Aorta (tissue), 5 donors: Measurements from ENCODE around the gene SPAG17. TPM values are rescaled to one million over a fixed set of nuclear protein-coding genes. Genes with fewer than 3 reads are reported as not detected.

ENCODE experiments used
- ATAC-seq: fragments of 200-7000 bp; cut with Tn5 transposase; one replicate; pipeline ENCODE4 v1.9.1; 2022; ENCODE audit warnings: moderate library complexity; ENCODE audit not compliant: low FRiP score
- DNase-seq, 2 donors: peaks; one replicate each; pipeline ENCODE4 v3.0.0-alpha.2; 2020
- H3K27ac ChIP-seq, 2 donors: one replicate each; pipeline ENCODE4 v1.5.1; 2013; ENCODE audit warnings: low read length in 2 of 2, mild to moderate bottlenecking in 2 of 2, moderate library complexity in 2 of 2, control low read depth in 1 of 2, inconsistent platforms in 1 of 2, low read depth in 1 of 2
- H3K27me3 ChIP-seq, 2 donors: one replicate each; pipeline ENCODE4 v1.6.1; 2013; ENCODE audit warnings: control low read depth in 1 of 2, low read length in 1 of 2, mild to moderate bottlenecking in 1 of 2, moderate library complexity in 1 of 2; ENCODE audit not compliant: insufficient read depth in 2 of 2, control insufficient read depth in 1 of 2
- H3K36me3 ChIP-seq, 2 donors: one replicate each; pipeline ENCODE4 v1.6.1; 2013; ENCODE audit warnings: control low read depth in 1 of 2, low read length in 1 of 2, mild to moderate bottlenecking in 1 of 2; ENCODE audit not compliant: insufficient read depth in 2 of 2, control insufficient read depth in 1 of 2
- H3K4me1 ChIP-seq, 2 donors: one replicate each; pipeline ENCODE4 v1.6.1; 2013; ENCODE audit warnings: low read length in 2 of 2, control low read depth in 1 of 2, mild to moderate bottlenecking in 1 of 2, moderate library complexity in 1 of 2; ENCODE audit not compliant: insufficient read depth in 2 of 2, control insufficient read depth in 1 of 2
- H3K4me3 ChIP-seq, 2 donors: one replicate each; pipeline ENCODE4 v1.5.1; 2013; ENCODE audit warnings: low read length in 2 of 2, control low read depth in 1 of 2, mild to moderate bottlenecking in 1 of 2
- H3K9me3 ChIP-seq: one replicate; pipeline ENCODE4 v1.6.1; 2013; ENCODE audit warnings: mild to moderate bottlenecking, low read length; ENCODE audit not compliant: control insufficient read depth
- WGBS, 2 donors: extraction: QIAGEN DNeasy Blood & Tissue Kit; methylation state at CpG; one replicate each; pipeline ENCODE4 v1.1.7; 2013; 5-methylcytosine and 5-hydroxymethylcytosine counted together
- intact Hi-C, 2 donors: fragments of 100-400 bp; cut with DNase I; formaldehyde crosslinking; loops; one replicate each; pipeline versions ENCODE4 v1.14.2 to v1.15.0; 2022
- polyA plus RNA-seq, 2 donors: library from polyadenylated mRNA; stranded (reverse); fragments of 200-250 nt; gene quantifications; one replicate each; pipeline ENCODE4 v1.2.3, GENCODE V29; 2013
- total RNA-seq, 2 donors: library from RNA; stranded (reverse); fragmentation: NEBNext Ultra II Directional; extraction: Animal tissue kit (Norgen Biotek cat#: 25700); gene quantifications; one replicate each; pipeline ENCODE4 v1.2.1, GENCODE V29; 2021
- donor health status: healthy with polysubstance abuse.
- donor health status: Bipolar disorder and iron deficiency.
- donor health status: DM: no; HTN: no; CAD: no.
- donor health status: DM: no; HTN: no; CAD: no.
- donor health status: DM: yes; HTN: yes; CAD: no.

SPAG17 gene
- total and polyA plus RNA-seq, 4 donors: 0.06 TPM; not detected in 3

DNA sequence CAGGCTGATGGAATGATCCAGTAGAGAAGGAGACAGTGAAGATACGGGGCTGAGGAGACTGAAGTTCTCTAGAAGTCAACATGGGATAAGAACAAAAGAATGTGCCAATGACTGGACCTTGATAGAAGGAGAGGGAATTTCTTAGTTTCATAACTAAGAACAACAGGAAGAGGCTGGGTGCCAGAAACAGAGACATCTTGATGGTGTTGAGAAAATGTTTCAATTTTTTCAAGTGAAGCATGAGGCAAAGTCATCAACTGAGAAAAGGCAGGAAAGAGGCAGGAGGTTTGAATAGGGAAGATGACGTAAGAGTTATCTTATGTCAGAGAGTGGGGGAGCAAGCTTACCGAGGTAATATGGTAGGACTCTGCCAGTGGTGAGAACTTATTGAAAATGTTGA, 80.1 kb downstream of the SPAG17 start:
- H3K4me3 ChIP-seq: no peak overlapping the region
- H3K27ac ChIP-seq: no peak overlapping the region
- intact Hi-C loops: no loop called here
- ATAC-seq: no peak
- no peaks in the 10 kb centered on the region for H3K4me1 ChIP-seq
- WGBS, 2 donors: 81% methylated on average over 3 of the region's 3 CpGs
- no peaks in the 10 kb centered on the region for H3K36me3 ChIP-seq
- H3K9me3 ChIP-seq: no peaks in the 10 kb centered on the region
- no peak for DNase-seq
- H3K27me3 ChIP-seq: no peaks in the 10 kb centered on the region

- no peaks in the 10 kb centered on the region for H3K36me3 ChIP-seq
- DNase-seq (no peak), ATAC-seq (no peak)
- WGBS, 2 donors: 56 to 73% methylated on average over 3 of the region's 3 CpGs
- intact Hi-C loops: no loop called here
- no peaks in the 10 kb centered on the region for H3K27me3 ChIP-seq
- H3K27ac ChIP-seq: no peak overlapping the region
- H3K4me3 ChIP-seq: no peak overlapping the region
- no peaks in the 10 kb centered on the region for H3K9me3 ChIP-seq
- H3K4me1 ChIP-seq: no peaks in the 10 kb centered on the region
These were observed 82.6 kb downstream of the SPAG17 start for GRCh38 chr1:118102445-118102844.

- DNase-seq: no peak
- no peaks in the 10 kb centered on the region for H3K9me3 ChIP-seq
- no peaks in the 10 kb centered on the region for H3K4me1 ChIP-seq
- H3K27ac ChIP-seq: no peak overlapping the region
- H3K4me3 ChIP-seq: no peak overlapping the region
- intact Hi-C loops: no loop called here
- no peaks in the 10 kb centered on the region for H3K36me3 ChIP-seq
- ATAC-seq: no peak
- H3K27me3 ChIP-seq: no peaks in the 10 kb centered on the region
- 85 to 95% methylated on average over 1 of the region's 1 CpG for WGBS, 2 donors
These were observed 83.0 kb downstream of the SPAG17 start for GRCh38 chr1:118101999-118102398.

DNA sequence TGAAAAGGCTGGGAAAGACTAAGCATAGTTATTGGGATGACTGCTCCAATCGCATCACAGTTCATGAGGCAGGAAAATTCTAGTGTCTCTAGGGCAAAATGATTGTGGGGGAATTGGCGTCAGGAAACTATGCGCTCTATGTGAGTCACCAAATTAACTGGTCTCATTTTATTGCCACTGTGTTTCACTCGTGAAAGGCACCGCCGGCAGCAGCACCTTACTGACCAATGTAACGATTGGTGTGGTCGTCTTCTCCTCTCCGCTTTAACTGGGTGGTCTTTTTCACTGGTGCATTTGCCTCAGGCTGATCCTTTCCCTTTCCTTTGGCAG, 83.5 kb downstream of the SPAG17 start:
- Histone ChIP-seq H3K27me3 (no peaks in the 10 kb centered on the region), H3K9me3 (no peaks in the 10 kb centered on the region), H3K36me3 (no peaks in the 10 kb centered on the region), H3K4me1 (no peaks in the 10 kb centered on the region), H3K4me3 (no peak overlapping the region), H3K27ac (no peak overlapping the region)
- no peak for DNase-seq
- 40 to 52% methylated on average over 9 of the region's 9 CpGs for WGBS, 2 donors
- intact Hi-C loops: no loop called here
- ATAC-seq: no peak

- Histone ChIP-seq H3K4me3 (no peak overlapping the region), H3K4me1 (no peaks in the 10 kb centered on the region), H3K27ac (no peak overlapping the region), H3K27me3 (no peaks in the 10 kb centered on the region), H3K9me3 (no peaks in the 10 kb centered on the region), H3K36me3 (no peaks in the 10 kb centered on the region)
- no peak for DNase-seq
- intact Hi-C loops: no loop called here
- no peak for ATAC-seq
These were observed 84.1 kb downstream of the SPAG17 start for GRCh38 chr1:118100686-118101514.

GRCh38 chr1:118099686-118100085, 85.3 kb downstream of the SPAG17 start:
- Histone ChIP-seq H3K27ac (no peak overlapping the region), H3K4me3 (no peak overlapping the region), H3K4me1 (no peaks in the 10 kb centered on the region), H3K27me3 (no peaks in the 10 kb centered on the region), H3K36me3 (no peaks in the 10 kb centered on the region), H3K9me3 (no peaks in the 10 kb centered on the region)
- 62% methylated on average over 5 of the region's 5 CpGs for WGBS, 2 donors
- DNase-seq: no peak
- no peak for ATAC-seq
- intact Hi-C loops: no loop called here

- WGBS, 2 donors: 5 to 20% methylated on average over 3 of the region's 3 CpGs
- H3K36me3 ChIP-seq: no peaks in the 10 kb centered on the region
- DNase-seq (no peak), ATAC-seq (no peak)
- intact Hi-C loops: no loop called here
- no peaks in the 10 kb centered on the region for H3K27me3 ChIP-seq
- H3K4me1 ChIP-seq: no peaks in the 10 kb centered on the region
- no peak overlapping the region for H3K4me3 ChIP-seq
- no peaks in the 10 kb centered on the region for H3K9me3 ChIP-seq
- no peak overlapping the region for H3K27ac ChIP-seq
These were observed 87.2 kb downstream of the SPAG17 start for GRCh38 chr1:118097622-118098348.

DNA sequence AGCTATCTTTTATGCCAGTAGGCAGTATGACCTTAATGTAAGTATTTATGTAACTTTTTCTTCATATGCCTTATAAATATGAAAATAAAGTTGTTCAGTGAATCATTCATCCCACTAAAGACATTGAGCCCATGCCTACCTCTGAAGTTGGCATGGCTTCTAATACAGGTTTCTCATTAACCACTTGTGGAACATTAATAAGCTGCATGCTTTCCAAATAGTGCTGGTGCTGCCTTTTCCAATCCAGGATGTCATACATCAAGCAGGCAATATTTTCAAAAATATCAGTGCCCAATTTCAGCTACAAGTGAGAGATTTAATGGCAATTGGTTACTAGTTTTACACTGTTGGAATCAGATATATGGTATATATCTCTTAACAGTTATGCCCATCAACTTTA, 92.0 kb downstream of the SPAG17 start:
- Histone ChIP-seq H3K27ac (no peak overlapping the region), H3K9me3 (no peaks in the 10 kb centered on the region), H3K4me1 (no peaks in the 10 kb centered on the region), H3K4me3 (no peak overlapping the region), H3K27me3 (no peaks in the 10 kb centered on the region), H3K36me3 (no peaks in the 10 kb centered on the region)
- intact Hi-C loops: no loop called here
- DNase-seq (no peak), ATAC-seq (no peak)

- H3K27me3 ChIP-seq: no peaks in the 10 kb centered on the region
- 84 to 85% methylated on average over 2 of the region's 2 CpGs for WGBS, 2 donors
- DNase-seq (no peak), ATAC-seq (no peak)
- H3K4me3 ChIP-seq: no peak overlapping the region
- no peak overlapping the region for H3K27ac ChIP-seq
- H3K36me3 ChIP-seq: no peaks in the 10 kb centered on the region
- no peaks in the 10 kb centered on the region for H3K4me1 ChIP-seq
- intact Hi-C loops: no loop called here
- H3K9me3 ChIP-seq: no peaks in the 10 kb centered on the region
These were observed 94.9 kb downstream of the SPAG17 start for GRCh38 chr1:118090130-118090529.
